Loucy (cell line): Measurements from ENCODE around the gene SNX14.

Experiments used
- H2AFZ ChIP-seq: fragments of 200-600 bp; sonication (generic); 2 replicates; pipeline ENCODE4 v1.6.0; 2016; ENCODE audit warnings: antibody characterized with exemption, mild to moderate bottlenecking, low read length, moderate library complexity
- H3F3A ChIP-seq: fragments of 200-600 bp; 2 replicates; pipeline ENCODE4 v1.6.0; 2016; ENCODE audit warnings: antibody characterized with exemption, low read depth, mild to moderate bottlenecking
- H3K27me3 ChIP-seq: fragments of 200-600 bp; sonication (generic); 2 replicates; pipeline ENCODE4 v1.6.1; 2014; ENCODE audit warnings: low read length, mild to moderate bottlenecking; ENCODE audit not compliant: insufficient read depth, poor library complexity, severe bottlenecking
- H3K36me3 ChIP-seq: fragments of 200-600 bp; sonication (generic); 2 replicates; pipeline ENCODE4 v1.6.1; 2016; ENCODE audit warnings: low read length; ENCODE audit not compliant: insufficient read depth
- H3K4me1 ChIP-seq: fragments of 200-600 bp; sonication (generic); 2 replicates; pipeline ENCODE4 v1.5.1; 2014; ENCODE audit warnings: low read length, mild to moderate bottlenecking; ENCODE audit not compliant: insufficient read depth, poor library complexity, severe bottlenecking
- H3K4me2 ChIP-seq: fragments of 200-600 bp; sonication (generic); 2 replicates; pipeline ENCODE4 v1.6.0; 2014; ENCODE audit warnings: antibody characterized with exemption, low read length, low read depth, mild to moderate bottlenecking; ENCODE audit not compliant: poor library complexity, severe bottlenecking
- H3K4me3 ChIP-seq: fragments of 200-600 bp; sonication (generic); 2 replicates; pipeline ENCODE4 v1.5.1; 2014; ENCODE audit warnings: low read length, mild to moderate bottlenecking, mixed read lengths; ENCODE audit not compliant: poor library complexity, severe bottlenecking
- H3K79me2 ChIP-seq: fragments of 200-600 bp; sonication (generic); 2 replicates; pipeline ENCODE4 v1.6.1; 2014; ENCODE audit warnings: low read length; ENCODE audit not compliant: insufficient read depth
- H3K9ac ChIP-seq: fragments of 200-600 bp; sonication (generic); 2 replicates; pipeline ENCODE4 v1.6.0; 2014; ENCODE audit warnings: mild to moderate bottlenecking, low read depth, low read length, moderate library complexity; ENCODE audit not compliant: poor library complexity, severe bottlenecking
- H3K9me2 ChIP-seq: fragments of 200-600 bp; sonication (generic); replicated peaks from 2 replicates; pipeline ENCODE4 v1.6.1; 2016; ENCODE audit warnings: low read depth, low read length, mixed read lengths
- H3K9me3 ChIP-seq: fragments of 200-600 bp; sonication (generic); 2 replicates; pipeline ENCODE4 v1.6.1; 2014; ENCODE audit warnings: mild to moderate bottlenecking, antibody characterized with exemption, low read length, low read depth; ENCODE audit not compliant: insufficient read depth
- H4K20me1 ChIP-seq: fragments of 200-600 bp; sonication (generic); 2 replicates; pipeline ENCODE4 v1.6.0; 2014; ENCODE audit warnings: antibody characterized with exemption, low read length, mild to moderate bottlenecking; ENCODE audit not compliant: insufficient read depth, poor library complexity, severe bottlenecking
- EZH2phosphoT487 ChIP-seq: fragments of 200-600 bp; IDR thresholded peaks from 2 replicates; pipeline ENCODE4 v1.6.1; 2018; ENCODE audit warnings: antibody characterized with exemption, mild to moderate bottlenecking, moderate library complexity, borderline replicate concordance
- TF ChIP-seq, protein P1 (sequence below): fragments of 200-600 bp; sonication (generic); conservative IDR thresholded peaks from 2 replicates; pipeline ENCODE4 v1.5.1; 2014; ENCODE audit warnings: mild to moderate bottlenecking, antibody characterized with exemption, low read length

The SNX14 gene

DNA sequence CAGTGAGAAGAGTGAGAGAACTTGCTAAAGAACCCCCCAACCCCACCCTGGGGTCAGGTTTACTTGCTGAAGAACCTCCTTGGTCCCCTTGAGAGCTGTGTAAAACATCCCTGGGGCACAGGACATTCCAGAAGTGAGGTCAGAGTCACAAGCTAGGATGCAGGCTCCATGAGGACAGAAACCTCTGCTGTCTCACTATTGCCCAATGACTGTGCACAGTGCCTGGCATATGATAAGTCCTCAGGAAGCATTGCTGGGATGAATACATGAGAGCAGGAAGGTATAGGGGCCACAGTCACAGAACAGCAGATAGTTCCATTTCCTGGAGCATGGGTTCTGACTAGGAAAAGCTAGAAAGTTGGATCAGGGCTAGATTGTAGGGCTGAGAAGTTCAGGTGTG is 125.3 kb downstream of the SNX14 start:
- no peak overlapping the region for H3K9ac ChIP-seq
- H3K36me3 ChIP-seq: no peaks in the 10 kb centered on the region
- no peaks in the 10 kb centered on the region for H3F3A ChIP-seq
- no peaks in the 10 kb centered on the region for H3K9me2 ChIP-seq
- H3K9me3 ChIP-seq: no peaks in the 10 kb centered on the region
- H2AFZ ChIP-seq: peak overlapping the region; percentile 29; the same call in 1 of the 2 replicates
- no peaks in the 10 kb centered on the region for H3K79me2 ChIP-seq
- H3K27me3 ChIP-seq: no peaks in the 10 kb centered on the region
- no peak for TF ChIP-seq EZH2phosphoT487
- TF ChIP-seq, protein P1, sequence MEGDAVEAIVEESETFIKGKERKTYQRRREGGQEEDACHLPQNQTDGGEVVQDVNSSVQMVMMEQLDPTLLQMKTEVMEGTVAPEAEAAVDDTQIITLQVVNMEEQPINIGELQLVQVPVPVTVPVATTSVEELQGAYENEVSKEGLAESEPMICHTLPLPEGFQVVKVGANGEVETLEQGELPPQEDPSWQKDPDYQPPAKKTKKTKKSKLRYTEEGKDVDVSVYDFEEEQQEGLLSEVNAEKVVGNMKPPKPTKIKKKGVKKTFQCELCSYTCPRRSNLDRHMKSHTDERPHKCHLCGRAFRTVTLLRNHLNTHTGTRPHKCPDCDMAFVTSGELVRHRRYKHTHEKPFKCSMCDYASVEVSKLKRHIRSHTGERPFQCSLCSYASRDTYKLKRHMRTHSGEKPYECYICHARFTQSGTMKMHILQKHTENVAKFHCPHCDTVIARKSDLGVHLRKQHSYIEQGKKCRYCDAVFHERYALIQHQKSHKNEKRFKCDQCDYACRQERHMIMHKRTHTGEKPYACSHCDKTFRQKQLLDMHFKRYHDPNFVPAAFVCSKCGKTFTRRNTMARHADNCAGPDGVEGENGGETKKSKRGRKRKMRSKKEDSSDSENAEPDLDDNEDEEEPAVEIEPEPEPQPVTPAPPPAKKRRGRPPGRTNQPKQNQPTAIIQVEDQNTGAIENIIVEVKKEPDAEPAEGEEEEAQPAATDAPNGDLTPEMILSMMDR: no peak
- no peaks in the 10 kb centered on the region for H4K20me1 ChIP-seq
- H3K4me1 ChIP-seq: peaks cover 33% of the 10 kb centered on the region
- no peak overlapping the region for H3K4me2 ChIP-seq
- no peak overlapping the region for H3K4me3 ChIP-seq

DNA sequence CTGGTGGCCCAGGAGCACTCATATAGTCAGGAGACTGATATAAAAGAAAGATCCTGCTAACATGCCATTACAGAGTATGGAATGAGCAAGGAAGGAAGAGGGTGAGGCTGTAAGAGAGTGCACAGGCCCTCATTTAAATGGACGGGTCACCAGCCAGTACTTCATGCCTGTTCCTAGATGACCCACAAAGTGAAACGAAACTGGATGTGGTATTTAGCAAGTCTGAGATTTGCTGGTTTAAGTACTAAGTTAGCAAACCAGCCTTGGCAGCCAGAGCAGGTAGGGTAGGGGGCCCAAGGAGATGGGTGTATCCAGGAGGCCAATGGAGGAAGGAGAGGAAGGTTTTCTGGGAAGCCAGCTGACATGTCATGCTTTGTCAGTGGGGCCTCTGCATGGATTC is 127.9 kb downstream of the SNX14 start:
- Histone ChIP-seq H3K4me1 (peaks cover 54% of the 10 kb centered on the region), H3K9ac (no peak overlapping the region), H3K9me3 (no peaks in the 10 kb centered on the region), H3K36me3 (no peaks in the 10 kb centered on the region), H2AFZ (no peak overlapping the region), H3K4me2 (no peak overlapping the region), H4K20me1 (no peaks in the 10 kb centered on the region), H3K4me3 (no peak overlapping the region), H3K79me2 (no peaks in the 10 kb centered on the region), H3F3A (peaks cover 4% of the 10 kb centered on the region; the same call in 1 of the 2 replicates), H3K27me3 (no peaks in the 10 kb centered on the region), H3K9me2 (no peaks in the 10 kb centered on the region)
- TF ChIP-seq, protein P1: no peak
- no peak for TF ChIP-seq EZH2phosphoT487

DNA sequence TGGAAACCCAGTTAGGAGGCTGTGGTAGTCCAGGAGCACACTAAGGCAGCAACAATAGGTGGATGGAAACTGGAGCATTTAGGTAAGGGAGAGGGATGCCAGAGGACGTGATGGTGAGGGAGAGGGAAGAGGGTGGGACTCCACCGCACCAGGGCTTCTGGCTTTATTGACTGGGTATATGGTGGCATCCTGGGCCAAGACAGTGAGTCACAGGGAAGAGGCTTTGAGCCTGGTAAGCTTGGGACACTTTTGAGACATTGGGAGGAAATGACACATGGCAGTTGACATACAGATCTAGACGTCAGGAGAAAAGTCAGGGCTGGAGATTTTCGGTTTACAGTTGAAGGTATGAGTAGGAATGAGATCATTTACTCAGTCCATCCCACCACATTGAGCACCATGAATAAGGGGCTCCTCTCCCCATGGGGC is 128.9 kb downstream of the SNX14 start:
- Histone ChIP-seq H3K4me1 (peaks cover 56% of the 10 kb centered on the region), H3K9ac (no peak overlapping the region), H3K4me3 (no peak overlapping the region), H3F3A (peaks cover 4% of the 10 kb centered on the region; the same call in 1 of the 2 replicates), H3K9me2 (no peaks in the 10 kb centered on the region), H3K36me3 (no peaks in the 10 kb centered on the region), H3K79me2 (no peaks in the 10 kb centered on the region), H3K4me2 (no peak overlapping the region), H3K9me3 (no peaks in the 10 kb centered on the region), H4K20me1 (no peaks in the 10 kb centered on the region), H2AFZ (peak overlapping the region; percentile 29; the same call in 1 of the 2 replicates), H3K27me3 (no peaks in the 10 kb centered on the region)
- no peak for TF ChIP-seq EZH2phosphoT487
- TF ChIP-seq, protein P1: no peak
